AG09319 (cell line): ENCODE results near the gene PARPBP.
"Not testable (repeated sequence)": the region's sequence is repeated elsewhere in the genome, so short reads cannot be mapped to it uniquely, and the experiment has no call there.

ENCODE experiments used
- DNase-seq: peaks from one replicate; pipeline ENCODE4 v3.0.0-alpha.2; 2010; ENCODE audit warnings: low read depth; ENCODE audit errors: extremely low read depth
- TF ChIP-seq, protein P1 (sequence below): IDR thresholded peaks from 2 replicates; pipeline ENCODE4 v1.5.1; 2011; ENCODE audit warnings: low read depth, mild to moderate bottlenecking, inconsistent platforms, low read length, moderate library complexity

Gene PARPBP

GRCh38 chr12:102107970-102108369 is 12.0 kb upstream of the PARPBP start:
- DNase-seq, result no peak
- TF ChIP-seq, protein P1, sequence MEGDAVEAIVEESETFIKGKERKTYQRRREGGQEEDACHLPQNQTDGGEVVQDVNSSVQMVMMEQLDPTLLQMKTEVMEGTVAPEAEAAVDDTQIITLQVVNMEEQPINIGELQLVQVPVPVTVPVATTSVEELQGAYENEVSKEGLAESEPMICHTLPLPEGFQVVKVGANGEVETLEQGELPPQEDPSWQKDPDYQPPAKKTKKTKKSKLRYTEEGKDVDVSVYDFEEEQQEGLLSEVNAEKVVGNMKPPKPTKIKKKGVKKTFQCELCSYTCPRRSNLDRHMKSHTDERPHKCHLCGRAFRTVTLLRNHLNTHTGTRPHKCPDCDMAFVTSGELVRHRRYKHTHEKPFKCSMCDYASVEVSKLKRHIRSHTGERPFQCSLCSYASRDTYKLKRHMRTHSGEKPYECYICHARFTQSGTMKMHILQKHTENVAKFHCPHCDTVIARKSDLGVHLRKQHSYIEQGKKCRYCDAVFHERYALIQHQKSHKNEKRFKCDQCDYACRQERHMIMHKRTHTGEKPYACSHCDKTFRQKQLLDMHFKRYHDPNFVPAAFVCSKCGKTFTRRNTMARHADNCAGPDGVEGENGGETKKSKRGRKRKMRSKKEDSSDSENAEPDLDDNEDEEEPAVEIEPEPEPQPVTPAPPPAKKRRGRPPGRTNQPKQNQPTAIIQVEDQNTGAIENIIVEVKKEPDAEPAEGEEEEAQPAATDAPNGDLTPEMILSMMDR, result no peak

DNA sequence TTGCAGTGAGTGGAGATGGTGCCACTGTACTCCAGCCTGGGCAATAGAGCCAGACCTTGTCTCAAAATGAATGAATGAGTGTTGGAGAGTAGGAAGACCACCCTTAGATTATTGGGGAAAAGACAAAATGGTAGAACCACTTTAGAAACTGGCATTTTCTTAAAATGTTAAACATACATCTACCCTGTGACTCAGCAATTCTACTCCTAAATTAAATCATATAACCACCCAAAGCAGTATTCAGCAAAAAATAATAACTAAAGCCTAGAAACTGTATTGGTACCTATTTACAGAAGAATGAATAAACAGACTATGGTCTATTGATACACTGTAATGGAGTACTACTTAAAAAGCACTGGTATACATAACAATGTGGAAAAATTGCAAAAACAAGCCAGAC is 9.2 kb upstream of the PARPBP start:
- TF ChIP-seq, protein P1, result no peak
- DNase-seq, result no peak

- no peak for DNase-seq
- TF ChIP-seq, protein P1, result no peak
Measured at GRCh38 chr12:102114212-102114611, 5.8 kb upstream of the PARPBP start.

GRCh38 chr12:102116392-102116791 is 3.6 kb upstream of the PARPBP start:
- TF ChIP-seq, protein P1, result no peak
- DNase-seq, result no peak

DNA sequence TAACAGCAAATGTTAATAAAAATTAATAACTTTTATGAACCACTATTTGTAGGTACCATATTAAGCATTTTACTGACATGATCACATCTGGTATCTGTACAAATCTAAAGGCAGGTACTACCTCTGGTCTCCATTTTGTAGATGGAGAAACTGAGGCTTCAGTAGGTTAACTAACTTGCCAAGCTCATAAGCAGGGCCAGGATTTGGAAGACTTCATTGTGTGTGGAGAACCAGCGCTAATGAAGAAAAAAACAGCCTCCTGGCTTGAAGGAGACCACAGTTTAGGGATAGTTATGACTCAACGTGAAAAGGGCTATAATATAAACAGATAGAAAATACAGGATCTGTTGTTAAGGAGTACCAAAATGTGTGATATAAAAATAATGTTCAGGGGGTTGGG is 1.1 kb upstream of the PARPBP start:
- TF ChIP-seq, protein P1, result no peak
- DNase-seq, result no peak

GRCh38 chr12:102120564-102120873 is 536 bp downstream of the PARPBP start:
- TF ChIP-seq, protein P1, result no peak
- no peak for DNase-seq

GRCh38 chr12:102120886-102121285 is 903 bp downstream of the PARPBP start:
- DNase-seq, result no peak
- TF ChIP-seq, protein P1, result no peak

- DNase-seq, result not testable (repeated sequence)
Measured at GRCh38 chr12:102121328-102121727, 1.3 kb downstream of the PARPBP start.

- not testable (repeated sequence) for DNase-seq
Measured at GRCh38 chr12:102130720-102131119, 10.7 kb downstream of the PARPBP start.

DNA sequence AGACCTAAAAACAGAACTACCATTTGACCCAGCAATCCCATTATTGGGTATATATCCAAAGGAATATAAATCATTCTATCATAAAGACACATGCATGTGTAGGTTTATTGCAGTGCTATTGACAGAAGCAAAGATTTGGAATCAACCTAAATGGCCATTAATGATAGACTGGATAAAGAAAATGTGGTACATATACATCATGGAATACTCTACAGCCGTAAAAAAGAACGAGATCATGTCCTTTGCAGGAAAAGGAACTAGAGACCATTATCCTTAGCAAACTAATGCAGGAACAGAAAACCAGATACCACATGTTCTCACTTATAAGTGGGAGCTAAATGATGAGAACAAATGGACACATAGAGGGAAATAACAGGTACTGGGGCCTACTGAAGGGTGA is 11.5 kb downstream of the PARPBP start:
- DNase-seq, result not testable (repeated sequence)

DNA sequence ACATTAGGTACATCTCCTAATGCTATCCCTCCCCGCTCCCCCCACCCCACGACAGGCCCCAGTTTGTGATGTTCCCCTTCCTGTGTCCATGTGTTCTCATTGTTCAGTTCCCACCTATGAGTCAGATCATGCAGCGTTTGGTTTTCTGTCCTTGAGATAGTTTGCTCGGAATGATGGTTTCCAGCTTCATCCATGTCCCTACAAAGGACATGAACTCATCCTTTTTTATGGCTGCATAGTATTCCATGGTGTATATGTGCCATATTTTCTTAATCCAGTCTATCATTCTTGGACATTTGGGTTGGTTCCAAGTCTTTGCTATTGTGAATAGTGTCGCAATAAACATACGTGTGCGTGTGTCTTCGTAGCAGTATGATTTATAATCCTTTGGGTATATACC is 17.6 kb downstream of the PARPBP start:
- not testable (repeated sequence) for DNase-seq

- not testable (repeated sequence) for DNase-seq
Measured at GRCh38 chr12:102142866-102143373, 22.9 kb downstream of the PARPBP start.
